IMR-90 (cell line): ENCODE results near the gene MEF2B. TPM values are rescaled to one million over a fixed set of nuclear protein-coding genes. Genes with fewer than 3 reads are reported as not detected.

Experiments
- ATAC-seq: fragments of 200-7000 bp; cut with Tn5 transposase; 2 replicates; pipeline ENCODE4 v1.9.1; 2020; ENCODE audit warnings: low read depth, mild to moderate bottlenecking, moderate library complexity
- BruUV-seq: library from RNA; stranded (reverse); fragments of 400-500 nt; replicated peaks from 2 replicates; lab custom pipeline; 2021; lab: Mats Ljungman, UMichigan
- CTCF ChIA-PET: fragments of 300-600 bp; formaldehyde crosslinking; extraction: SDS; loops from one replicate; lab custom pipeline; 2021; ENCODE audit warnings: antibody characterized with exemption; lab: Yijun Ruan, JAX
- POLR2A ChIA-PET: fragments of 300-600 bp; sonication (Branson Sonifier 250); formaldehyde crosslinking; loops from one replicate; lab custom pipeline; 2022; ENCODE audit warnings: antibody characterized with exemption; ENCODE audit not compliant: unreplicated experiment; lab: Charles Lee
- DNase-seq: peaks from one replicate; pipeline ENCODE4 v3.0.0; 2013
- H2AFZ ChIP-seq: replicated peaks from 2 replicates; pipeline ENCODE3; 2013; ENCODE audit warnings: low read length, mild to moderate bottlenecking; ENCODE audit not compliant: poor library complexity
- H2AK5ac ChIP-seq: 2 replicates; pipeline ENCODE4 v1.6.1; 2013; ENCODE audit warnings: low read depth, low read length, inconsistent platforms
- H2AK9ac ChIP-seq: replicated peaks from 2 replicates; pipeline ENCODE3; 2013; ENCODE audit warnings: mild to moderate bottlenecking, low read depth, low read length, moderate library complexity; ENCODE audit not compliant: poor library complexity
- H2BK120ac ChIP-seq: 2 replicates; pipeline ENCODE4 v1.6.1; 2013; ENCODE audit warnings: low read depth, low read length, inconsistent platforms
- H2BK15ac ChIP-seq: 3 replicates; pipeline ENCODE4 v1.6.1; 2013; ENCODE audit warnings: low read depth, low read length, inconsistent platforms
- H2BK20ac ChIP-seq: 2 replicates; pipeline ENCODE4 v1.6.1; 2013; ENCODE audit warnings: low read depth, mild to moderate bottlenecking, inconsistent platforms, low read length, moderate library complexity
- H2BK5ac ChIP-seq: 2 replicates; pipeline ENCODE4 v1.6.1; 2013; ENCODE audit warnings: mild to moderate bottlenecking, low read depth, low read length, inconsistent platforms; ENCODE audit not compliant: poor library complexity, severe bottlenecking
- H3K14ac ChIP-seq: replicated peaks from 2 replicates; pipeline ENCODE4 v1.6.1; 2013; ENCODE audit warnings: low read depth, low read length, inconsistent platforms
- H3K18ac ChIP-seq: 2 replicates; pipeline ENCODE4 v1.6.1; 2013; ENCODE audit warnings: low read depth, low read length, control low read depth
- H3K23ac ChIP-seq: 2 replicates; pipeline ENCODE4 v1.6.1; 2013; ENCODE audit warnings: low read depth, low read length, inconsistent platforms
- H3K27ac ChIP-seq: 2 replicates; pipeline ENCODE4 v1.5.1; 2013; ENCODE audit warnings: mild to moderate bottlenecking, control low read depth, low read length; ENCODE audit not compliant: insufficient read depth
- H3K27me3 ChIP-seq: 2 replicates; pipeline ENCODE4 v1.6.1; 2013; ENCODE audit warnings: low read length; ENCODE audit not compliant: control insufficient read depth, insufficient read depth
- H3K36me3 ChIP-seq: 2 replicates; pipeline ENCODE4 v1.6.1; 2013; ENCODE audit warnings: low read length, mixed read lengths; ENCODE audit not compliant: control insufficient read depth, insufficient read depth
- H3K4ac ChIP-seq: 2 replicates; pipeline ENCODE4 v1.6.1; 2013; ENCODE audit warnings: low read depth, low read length, inconsistent platforms
- H3K4me1 ChIP-seq: 2 replicates; pipeline ENCODE4 v1.6.1; 2013; ENCODE audit warnings: low read length, mixed read lengths; ENCODE audit not compliant: control insufficient read depth, insufficient read depth
- H3K4me2 ChIP-seq: 2 replicates; pipeline ENCODE4 v1.6.1; 2013; ENCODE audit warnings: low read depth, mild to moderate bottlenecking, control low read depth, low read length, moderate library complexity
- H3K4me3 ChIP-seq: 2 replicates; pipeline ENCODE4 v1.5.1; 2013; ENCODE audit warnings: low read depth, mild to moderate bottlenecking, control low read depth, low read length, moderate library complexity; ENCODE audit not compliant: insufficient read depth
- H3K56ac ChIP-seq: 2 replicates; pipeline ENCODE4 v1.6.1; 2013; ENCODE audit warnings: low read length, inconsistent platforms; ENCODE audit not compliant: insufficient read depth; ENCODE audit errors: extremely low read depth
- H3K79me1 ChIP-seq, 2 experiments: 2 replicates each; pipeline ENCODE4 v1.6.1; 2013; ENCODE audit warnings: low read length in 2 of 2, inconsistent platforms in 1 of 2, low read depth in 1 of 2
- H3K9ac ChIP-seq: 2 replicates; pipeline ENCODE4 v1.6.1; 2013; ENCODE audit warnings: low read depth, low read length, control low read depth
- H3K9me1 ChIP-seq: 2 replicates; pipeline ENCODE4 v1.6.1; 2013; ENCODE audit warnings: low read length, inconsistent platforms; ENCODE audit not compliant: insufficient read depth
- H3K9me3 ChIP-seq: 2 replicates; pipeline ENCODE4 v1.6.1; 2013; ENCODE audit warnings: low read length; ENCODE audit not compliant: control insufficient read depth, insufficient read depth
- H4K20me1 ChIP-seq: 2 replicates; pipeline ENCODE4 v1.6.1; 2013; ENCODE audit warnings: low read length, inconsistent platforms; ENCODE audit not compliant: insufficient read depth
- H4K5ac ChIP-seq: 2 replicates; pipeline ENCODE4 v1.6.1; 2013; ENCODE audit warnings: mild to moderate bottlenecking, low read depth, low read length, control low read depth
- H4K8ac ChIP-seq, 2 experiments: 2 replicates each; pipeline ENCODE4 v1.6.1; 2013; ENCODE audit warnings: low read depth in 2 of 2, low read length in 2 of 2, control low read depth in 1 of 2, inconsistent platforms in 1 of 2
- H4K91ac ChIP-seq: 2 replicates; pipeline ENCODE4 v1.6.1; 2013; ENCODE audit warnings: low read depth, low read length, inconsistent platforms; ENCODE audit not compliant: insufficient read depth
- FOS ChIP-seq: fragments of 150-350 bp; IDR thresholded peaks from 2 replicates; pipeline ENCODE4 v1.6.1; 2016; ENCODE audit warnings: low read depth, low read length
- MAFK ChIP-seq: IDR thresholded peaks from 2 replicates; pipeline ENCODE4 v1.6.1; 2012; ENCODE audit warnings: low read depth, low read length, improper control_type of control experiment
- NFE2L2 ChIP-seq: fragments of 150-350 bp; IDR thresholded peaks from 2 replicates; pipeline ENCODE4 v1.6.1; 2016; ENCODE audit warnings: low read depth, mild to moderate bottlenecking, low read length
- POLR2A ChIP-seq: IDR thresholded peaks from 2 replicates; pipeline ENCODE4 v1.6.1; 2012; ENCODE audit warnings: mild to moderate bottlenecking, low read depth, low read length
- RAD21 ChIP-seq: IDR thresholded peaks from 2 replicates; pipeline ENCODE4 v1.6.1; 2012; ENCODE audit warnings: low read length, improper control_type of control experiment
- RFX5 ChIP-seq: IDR thresholded peaks from 2 replicates; pipeline ENCODE4 v1.8.0; 2012; ENCODE audit warnings: low read depth, mild to moderate bottlenecking, low read length, moderate library complexity
- WGBS, 2 experiments: methylation state at CpG; one replicate each; pipeline versions ENCODE4 v1.1.5 to v1.1.7; 2013; ENCODE audit warnings: missing lambda C conversion rate in 2 of 2; ENCODE audit not compliant: insufficient read length in 1 of 2; ENCODE audit errors: extremely low coverage in 2 of 2; 5-methylcytosine and 5-hydroxymethylcytosine counted together
- dilution Hi-C: fragments of 300-500 bp; cut with HindIII; formaldehyde crosslinking; loops from one replicate; pipeline ENCODE4 v1.14.3; 2018; ENCODE audit warnings: low sequenced_read_pairs; ENCODE audit not compliant: unreplicated experiment
- in situ Hi-C: fragments of 300-500 bp; cut with MboI; formaldehyde crosslinking; loops from 3 replicates; pipeline ENCODE4 v1.14.3; 2019; ENCODE audit warnings: low sequenced_read_pairs, inconsistent platforms, mixed read lengths
- intact Hi-C: fragments of 100-400 bp; cut with micrococcal nuclease; formaldehyde crosslinking; loops from 2 replicates; pipeline ENCODE4 v1.10.0; 2022
- polyA plus RNA-seq, 3 experiments: library from polyadenylated mRNA; depleted of rRNA; stranded (reverse); fragments of >200 nt; gene quantifications; 2 replicates each; pipeline ENCODE4 v1.2.3, GENCODE V29; 2012; ENCODE audit warnings: low replicate concordance in 1 of 3
- total RNA-seq: library from RNA; depleted of rRNA; stranded (reverse); fragments of >200 nt; gene quantifications from 2 replicates; pipeline ENCODE4 v1.2.3, GENCODE V29; 2012
- TF ChIP-seq, protein P1 (sequence below): fragments of 150-350 bp; IDR thresholded peaks from 2 replicates; pipeline ENCODE4 v1.6.1; 2016; ENCODE audit warnings: low read depth, mild to moderate bottlenecking, low read length, moderate library complexity, borderline replicate concordance
- TF ChIP-seq, protein P2 (sequence below): fragments of 150-350 bp; IDR thresholded peaks from 2 replicates; pipeline ENCODE4 v1.6.1; 2017; ENCODE audit warnings: mild to moderate bottlenecking, antibody characterized with exemption, low read length, low read depth

MEF2B gene
- total and polyA plus RNA-seq, 2 of the 4 experiments (the other 2 are of a cell fraction), result 0.18 to 0.94 TPM

DNA sequence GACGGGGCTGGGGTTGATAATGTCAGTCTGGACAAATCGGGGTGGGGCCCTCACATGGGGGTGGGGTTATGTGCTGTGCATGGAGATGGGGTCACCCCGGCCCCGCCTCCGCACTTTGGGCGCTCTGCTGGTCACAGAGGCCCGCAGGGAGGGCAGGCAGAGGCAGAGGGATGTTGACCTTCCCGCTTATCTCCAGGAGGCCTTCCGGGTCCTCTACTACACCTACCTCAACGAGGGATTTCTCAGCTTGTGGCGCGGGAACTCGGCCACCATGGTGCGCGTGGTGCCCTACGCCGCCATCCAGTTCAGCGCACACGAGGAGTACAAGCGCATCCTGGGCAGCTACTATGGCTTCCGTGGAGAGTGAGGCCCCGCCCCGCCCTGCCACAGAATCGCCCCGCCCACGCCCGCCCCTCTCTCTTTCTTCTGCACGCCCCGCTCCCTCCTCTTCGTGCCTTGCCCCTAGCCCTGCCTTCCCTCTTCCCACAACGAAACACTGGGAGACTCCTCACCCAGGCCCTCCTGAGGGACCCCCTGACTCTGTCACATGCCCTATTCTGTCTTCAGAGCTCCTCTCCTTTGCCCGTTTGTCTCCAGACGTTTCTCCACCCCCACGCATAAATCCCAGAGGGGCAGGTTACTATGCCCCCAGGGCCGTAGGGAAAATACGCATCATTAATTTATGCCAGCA, 64.6 kb downstream of the MEF2B start:
- H3K14ac ChIP-seq, result peak overlapping the region; percentile 85; the same call in 1 of the 2 replicates
- peak overlapping the region; percentile 91 for H2AK9ac ChIP-seq
- ATAC-seq (peak; percentile 77), DNase-seq (no peak)
- H2AFZ ChIP-seq, result peak overlapping the region; percentile 97
- H2AK5ac ChIP-seq, result peak overlapping the region; percentile 46
- peak overlapping the region; percentile 59; the same call in 1 of the 2 replicates for H3K23ac ChIP-seq
- peak overlapping the region; percentile 94 to 99; a peak in 3 of 4 replicates for H4K8ac ChIP-seq
- no peaks in the 10 kb centered on the region for H3K9me3 ChIP-seq
- dilution Hi-C loops (no loop called here), in situ Hi-C loops (no loop called here), intact Hi-C loops (no loop called here)
- H3K9ac ChIP-seq, result peak overlapping the region; percentile 61
- TF ChIP-seq NFE2L2, result no peak
- TF ChIP-seq FOS, result no peak
- TF ChIP-seq, protein P1, sequence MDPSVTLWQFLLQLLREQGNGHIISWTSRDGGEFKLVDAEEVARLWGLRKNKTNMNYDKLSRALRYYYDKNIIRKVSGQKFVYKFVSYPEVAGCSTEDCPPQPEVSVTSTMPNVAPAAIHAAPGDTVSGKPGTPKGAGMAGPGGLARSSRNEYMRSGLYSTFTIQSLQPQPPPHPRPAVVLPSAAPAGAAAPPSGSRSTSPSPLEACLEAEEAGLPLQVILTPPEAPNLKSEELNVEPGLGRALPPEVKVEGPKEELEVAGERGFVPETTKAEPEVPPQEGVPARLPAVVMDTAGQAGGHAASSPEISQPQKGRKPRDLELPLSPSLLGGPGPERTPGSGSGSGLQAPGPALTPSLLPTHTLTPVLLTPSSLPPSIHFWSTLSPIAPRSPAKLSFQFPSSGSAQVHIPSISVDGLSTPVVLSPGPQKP, result no peak
- no peak for TF ChIP-seq POLR2A
- no peak for TF ChIP-seq RAD21
- TF ChIP-seq, protein P2, sequence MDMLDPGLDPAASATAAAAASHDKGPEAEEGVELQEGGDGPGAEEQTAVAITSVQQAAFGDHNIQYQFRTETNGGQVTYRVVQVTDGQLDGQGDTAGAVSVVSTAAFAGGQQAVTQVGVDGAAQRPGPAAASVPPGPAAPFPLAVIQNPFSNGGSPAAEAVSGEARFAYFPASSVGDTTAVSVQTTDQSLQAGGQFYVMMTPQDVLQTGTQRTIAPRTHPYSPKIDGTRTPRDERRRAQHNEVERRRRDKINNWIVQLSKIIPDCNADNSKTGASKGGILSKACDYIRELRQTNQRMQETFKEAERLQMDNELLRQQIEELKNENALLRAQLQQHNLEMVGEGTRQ, result no peak
- TF ChIP-seq RFX5, result no peak
- no peak for TF ChIP-seq MAFK
- H3K79me1 ChIP-seq, result no peaks in the 10 kb centered on the region
- no peak overlapping the region for H2BK15ac ChIP-seq
- 0 out of 2 replicates have a peak overlapping the region, but pooled peaks have one; percentile 38 for H3K56ac ChIP-seq
- H2BK20ac ChIP-seq, result no peak overlapping the region
- H3K4me1 ChIP-seq, result peaks cover 15% of the 10 kb centered on the region
- H3K27ac ChIP-seq, result peak overlapping the region; percentile 40; the same call in 1 of the 2 replicates
- H3K4me3 ChIP-seq, result peak overlapping the region; percentile 42
- POLR2A ChIA-PET, result no interaction called here
- H3K4ac ChIP-seq, result peak overlapping the region; percentile 83
- peaks cover 8% of the 10 kb centered on the region for H3K9me1 ChIP-seq
- WGBS, 2 experiments, result 41% methylated on average over 10 of the region's 36 CpGs; no CpG with 5 or more reads in 1 of the 2 experiments
- BruUV-seq, result no TSS peak
- no peaks in the 10 kb centered on the region for H3K27me3 ChIP-seq
- no peak overlapping the region for H2BK5ac ChIP-seq
- no peak overlapping the region; the same call in 1 of the 2 replicates for H4K91ac ChIP-seq
- no peaks in the 10 kb centered on the region for H4K20me1 ChIP-seq
- H3K36me3 ChIP-seq, result no peaks in the 10 kb centered on the region
- peak overlapping the region; percentile 99 for H4K5ac ChIP-seq
- peak overlapping the region; percentile 77; the same call in 1 of the 2 replicates for H3K18ac ChIP-seq
- CTCF ChIA-PET, result no interaction called here
- peak overlapping the region; percentile 93 for H3K4me2 ChIP-seq
- peak overlapping the region; percentile 9; the same call in 1 of the 2 replicates for H2BK120ac ChIP-seq
